HepG2 (cell line): ENCODE data around the gene PTPN12. TPM values are rescaled to one million over a fixed set of nuclear protein-coding genes. Genes with fewer than 3 reads are reported as not detected.

Experiments
- ATAC-seq: fragments of 200-7000 bp; cut with Tn5 transposase; 3 replicates; pipeline ENCODE4 v1.9.1; 2020; ENCODE audit warnings: mild to moderate bottlenecking, moderate library complexity
- BruUV-seq: library from RNA; stranded (reverse); fragments of 400-500 nt; replicated peaks from 2 replicates; lab custom pipeline; 2021; lab: Mats Ljungman, UMichigan
- CTCF ChIA-PET: fragments of 300-600 bp; formaldehyde crosslinking; extraction: SDS; loops from one replicate; lab custom pipeline; 2021; ENCODE audit warnings: low total read pairs, inconsistent platforms, low intra/inter-chr PET ratio; lab: Yijun Ruan, JAX
- POLR2A ChIA-PET: fragments of 350-600 bp; sonication (Branson Sonifier 250); formaldehyde crosslinking; loops from one replicate; lab custom pipeline; 2020; ENCODE audit warnings: antibody characterized with exemption, inconsistent platforms; lab: Yijun Ruan, JAX
- DNase-seq: peaks from one replicate; pipeline ENCODE4 v3.0.0-alpha.2; 2015; ENCODE audit warnings: low spot score
- FAIRE-seq: peaks from 3 replicates; lab custom pipeline; 2011; peaks lifted over from hg19 to GRCh38; lab: Jason Lieb, UNC
- H2AFZ ChIP-seq: one replicate; pipeline ENCODE4 v1.6.1; 2011; ENCODE audit warnings: low read length, inconsistent platforms
- H3K27ac ChIP-seq: fragments of 300-600 bp; 3 replicates; pipeline ENCODE4 v1.8.0; 2011; ENCODE audit warnings: mixed run types, mild to moderate bottlenecking, mixed read lengths, low read length, inconsistent platforms; ENCODE audit not compliant: insufficient read depth; ENCODE audit errors: extremely low read length
- H3K27me3 ChIP-seq, 2 experiments: fragments of 200-600 bp in 1 of 2; 2 replicates in 1 of 2; 3 replicates in 1 of 2; pipeline versions ENCODE4 v1.6.0 to v1.8.0; 2011; ENCODE audit warnings: low read length in 2 of 2, mild to moderate bottlenecking in 2 of 2, moderate library complexity in 2 of 2, inconsistent platforms in 1 of 2; ENCODE audit not compliant: insufficient read depth in 2 of 2, control insufficient read depth in 1 of 2
- H3K36me3 ChIP-seq, 2 experiments: fragments of 200-600 bp in 1 of 2; replicated peaks in 1 of 2; 2 replicates in 1 of 2; 3 replicates in 1 of 2; pipeline versions ENCODE4 v1.5.1 to v1.8.0; 2011; ENCODE audit warnings: low read length in 2 of 2, inconsistent platforms in 1 of 2; ENCODE audit not compliant: insufficient read depth in 2 of 2, control insufficient read depth in 1 of 2
- H3K4me1 ChIP-seq: 2 replicates; pipeline ENCODE4 v1.5.1; 2012; ENCODE audit warnings: low read length, inconsistent platforms; ENCODE audit not compliant: insufficient read depth
- H3K4me2 ChIP-seq: 2 replicates; pipeline ENCODE4 v1.6.0; 2011; ENCODE audit warnings: low read depth, low read length, inconsistent platforms
- H3K4me3 ChIP-seq, 3 experiments: fragments of 200-600 bp in 1 of 3; sonication (generic), shearing (Covaris generic) in 1 of 3; replicated peaks in 1 of 3; 2 replicates each; pipeline ENCODE4 v1.5.1; 2011 to 2016; ENCODE audit warnings: low read length in 3 of 3, inconsistent platforms in 2 of 3, low read depth in 2 of 3, mild to moderate bottlenecking in 2 of 3, control low read depth in 1 of 3, mixed read lengths in 1 of 3; ENCODE audit not compliant: insufficient read depth in 1 of 3
- H3K79me2 ChIP-seq: one replicate; pipeline ENCODE4 v1.6.1; 2011; ENCODE audit warnings: low read length, inconsistent platforms; ENCODE audit not compliant: insufficient read depth
- H3K9ac ChIP-seq: 2 replicates; pipeline ENCODE4 v1.6.0; 2011; ENCODE audit warnings: mild to moderate bottlenecking, low read depth, low read length, inconsistent platforms; ENCODE audit not compliant: insufficient read depth
- H3K9me3 ChIP-seq: 2 replicates; pipeline ENCODE4 v1.5.1; 2012; ENCODE audit warnings: mild to moderate bottlenecking, low read length
- H4K20me1 ChIP-seq: 2 replicates; pipeline ENCODE4 v1.6.0; 2011; ENCODE audit warnings: inconsistent platforms, mild to moderate bottlenecking, low read length, moderate library complexity; ENCODE audit not compliant: insufficient read depth
- CEBPB ChIP-seq: IDR thresholded peaks from 2 replicates; pipeline ENCODE4 v1.6.1; 2011; ENCODE audit warnings: low read depth, low read length, improper control_type of control experiment, borderline replicate concordance
- CEBPG ChIP-seq: IDR thresholded peaks from 2 replicates; pipeline ENCODE4 v1.6.1; 2016
- MTF1 ChIP-seq: sonication (generic); formaldehyde crosslinking; IDR thresholded peaks from 2 replicates; pipeline ENCODE4 v1.5.0; 2020; ENCODE audit warnings: missing genetic modification reagents
- RBM22 ChIP-seq: fragments of 200-400 bp; formaldehyde crosslinking; optimal IDR thresholded peaks from 2 replicates; pipeline ENCODE3; 2017; ENCODE audit warnings: mild to moderate bottlenecking, low read length, moderate library complexity
- SIX4 ChIP-seq: sonication (generic); formaldehyde crosslinking; IDR thresholded peaks from 2 replicates; pipeline ENCODE4 v1.4.0; 2020; ENCODE audit warnings: missing genetic modification reagents
- SMAD3 ChIP-seq: sonication (generic); formaldehyde crosslinking; IDR thresholded peaks from 2 replicates; pipeline ENCODE4 v1.4.0; 2020; ENCODE audit warnings: missing genetic modification reagents
- WGBS: methylation state at CpG from one replicate; pipeline ENCODE4 v1.1.6; 2017; ENCODE audit warnings: low lambda C conversion rate; 5-methylcytosine and 5-hydroxymethylcytosine counted together
- in situ Hi-C: cut with HindIII; loops from 2 replicates; pipeline ENCODE4 v1.10.0; 2017; ENCODE audit warnings: low pct_unique_long_range_greater_than_20kb; ENCODE audit not compliant: extremely low pct_ligation_motif_present
- intact Hi-C: fragments of 100-400 bp; cut with micrococcal nuclease; formaldehyde crosslinking; loops from one replicate; pipeline ENCODE4 v1.10.0; 2022; ENCODE audit not compliant: unreplicated experiment
- polyA plus RNA-seq, 8 experiments: library from polyadenylated mRNA; depleted of rRNA in 3 of 8; stranded (reverse) in 7 of 8; unstranded in 1 of 8; fragments of >200 nt; fragmentation: Illumina TruSeq in 4 of 8; extraction: Trizol in 4 of 8; gene quantifications; 2 replicates each; pipeline versions ENCODE4 v1.2.1 to v1.2.3, GENCODE V29; 2011 to 2016; ENCODE audit warnings: low read depth in 4 of 8, missing spikeins in 1 of 8, mixed read lengths in 1 of 8; ENCODE audit not compliant: insufficient read depth in 1 of 8
- total RNA-seq, 5 experiments: library from RNA; depleted of rRNA; stranded (reverse); fragments of >200 nt; fragmentation: Illumina TruSeq; extraction: Trizol; gene quantifications; 2 replicates each; pipeline ENCODE4 v1.2.3, GENCODE V29; 2016; ENCODE audit warnings: low read depth in 1 of 5
- TF ChIP-seq, protein P1 (sequence below): sonication (generic); formaldehyde crosslinking; IDR thresholded peaks from 2 replicates; pipeline ENCODE4 v1.9.0; 2021; ENCODE audit warnings: missing genetic modification reagents, mild to moderate bottlenecking, borderline replicate concordance

PTPN12 gene
- total and polyA plus RNA-seq, 2 of the 13 experiments (the other 11 are each of a cell fraction or from before 2014, with no cell fraction given), result 22.9 to 56.8 TPM

DNA sequence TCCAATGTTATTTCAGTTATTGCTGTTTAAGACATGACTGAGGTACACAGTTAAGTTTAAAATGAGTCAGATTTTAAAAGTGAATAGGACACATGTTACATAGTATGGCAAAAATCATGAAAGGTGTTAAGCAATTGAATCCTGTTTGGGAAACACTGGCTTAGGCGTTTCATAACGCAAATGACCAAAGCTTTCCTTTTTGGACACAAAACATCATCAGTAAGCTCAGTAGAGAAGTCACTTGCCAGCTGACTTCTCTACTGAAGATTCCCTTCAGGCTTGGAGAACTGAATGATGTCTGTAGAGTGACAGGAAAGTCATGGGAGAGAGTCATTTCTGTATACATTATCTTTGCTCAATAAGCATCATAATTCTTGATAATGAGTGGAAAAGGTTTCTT is 94.7 kb downstream of the PTPN12 start:
- no peak overlapping the region for H3K4me2 ChIP-seq
- peaks cover 10 to 41% of the 10 kb centered on the region in 2 experiments; a peak in 4 of 5 replicates for H3K36me3 ChIP-seq
- no peak overlapping the region for H3K4me3 ChIP-seq
- no peak for TF ChIP-seq MTF1 (CRISPR knock-in tag)
- peak; percentile 50 for TF ChIP-seq RBM22
- H2AFZ ChIP-seq, result no peak overlapping the region
- 92% methylated on average over 2 of the region's 2 CpGs for WGBS
- no peaks in the 10 kb centered on the region for H3K27me3 ChIP-seq
- FAIRE-seq (no peak), DNase-seq (no peak), ATAC-seq (no peak)
- intact Hi-C loops (no loop called here), in situ Hi-C loops (no loop called here)
- H4K20me1 ChIP-seq, result no peaks in the 10 kb centered on the region
- BruUV-seq, result no TSS peak
- H3K9me3 ChIP-seq, result no peaks in the 10 kb centered on the region
- peaks cover 9% of the 10 kb centered on the region; the same call in 1 of the 2 replicates for H3K4me1 ChIP-seq
- H3K9ac ChIP-seq, result no peak overlapping the region
- no peaks in the 10 kb centered on the region for H3K79me2 ChIP-seq
- CTCF ChIA-PET, result no interaction called here
- no peak overlapping the region for H3K27ac ChIP-seq
- POLR2A ChIA-PET, result no interaction called here

DNA sequence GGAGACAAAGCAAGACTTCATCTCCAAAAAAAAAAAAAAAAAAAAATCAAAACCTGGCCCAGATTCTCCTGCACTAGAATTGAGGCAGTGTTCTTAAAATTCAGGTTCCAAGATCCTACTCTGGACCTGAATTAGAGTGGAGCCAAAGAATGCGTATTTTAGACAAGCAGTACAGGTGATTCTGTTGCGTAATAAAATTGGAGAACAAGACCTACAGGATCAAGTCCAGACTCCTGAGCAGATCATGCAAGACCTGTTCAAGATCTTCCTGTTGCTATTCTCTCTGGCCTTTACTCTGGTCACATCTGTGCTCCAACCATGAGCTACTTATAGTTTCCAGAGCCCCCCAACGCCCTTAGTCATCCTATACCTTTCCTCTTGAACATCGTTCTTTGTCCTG is 107.7 kb downstream of the PTPN12 start:
- peaks cover 7% of the 10 kb centered on the region for H3K4me1 ChIP-seq
- H2AFZ ChIP-seq, result no peak overlapping the region
- TF ChIP-seq CEBPB, result peak; percentile 75
- TF ChIP-seq CEBPG (CRISPR knock-in tag), result 0 out of 2 replicates have a peak, but pooled peaks have one; percentile 27
- TF ChIP-seq, protein P1, sequence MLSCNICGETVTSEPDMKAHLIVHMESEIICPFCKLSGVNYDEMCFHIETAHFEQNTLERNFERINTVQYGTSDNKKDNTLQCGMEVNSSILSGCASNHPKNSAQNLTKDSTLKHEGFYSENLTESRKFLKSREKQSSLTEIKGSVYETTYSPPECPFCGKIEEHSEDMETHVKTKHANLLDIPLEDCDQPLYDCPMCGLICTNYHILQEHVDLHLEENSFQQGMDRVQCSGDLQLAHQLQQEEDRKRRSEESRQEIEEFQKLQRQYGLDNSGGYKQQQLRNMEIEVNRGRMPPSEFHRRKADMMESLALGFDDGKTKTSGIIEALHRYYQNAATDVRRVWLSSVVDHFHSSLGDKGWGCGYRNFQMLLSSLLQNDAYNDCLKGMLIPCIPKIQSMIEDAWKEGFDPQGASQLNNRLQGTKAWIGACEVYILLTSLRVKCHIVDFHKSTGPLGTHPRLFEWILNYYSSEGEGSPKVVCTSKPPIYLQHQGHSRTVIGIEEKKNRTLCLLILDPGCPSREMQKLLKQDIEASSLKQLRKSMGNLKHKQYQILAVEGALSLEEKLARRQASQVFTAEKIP (CRISPR knock-in tag), result no peak
- no peak for TF ChIP-seq SIX4 (CRISPR knock-in tag)
- no peak for TF ChIP-seq SMAD3 (CRISPR knock-in tag)
- H3K4me3 ChIP-seq, result no peak overlapping the region
- in situ Hi-C loops (no loop called here), intact Hi-C loops (no loop called here)
- H3K9me3 ChIP-seq, result no peaks in the 10 kb centered on the region
- no peak overlapping the region for H3K4me2 ChIP-seq
- BruUV-seq, result no TSS peak
- H3K9ac ChIP-seq, result no peak overlapping the region
- no peaks in the 10 kb centered on the region for H4K20me1 ChIP-seq
- no peak overlapping the region for H3K27ac ChIP-seq
- no peak for ATAC-seq
- WGBS, result 94% methylated on average over 4 of the region's 4 CpGs
- no peak for FAIRE-seq
- ChIA-PET POLR2A (no interaction called here), CTCF (no interaction called here)
- no peak for DNase-seq
- no peaks in the 10 kb centered on the region for H3K27me3 ChIP-seq
- H3K36me3 ChIP-seq, result peaks cover 2 to 28% of the 10 kb centered on the region in 2 experiments; a peak in 4 of 5 replicates
- no peaks in the 10 kb centered on the region for H3K79me2 ChIP-seq
